Neural cell (in vitro differentiated cells): ENCODE data around the gene AP3B1. TPM values are rescaled to one million over a fixed set of nuclear protein-coding genes. Genes with fewer than 3 reads are reported as not detected.

Experiments used
- H2AFZ ChIP-seq: fragments of 200-600, 300-800 bp; sonication (generic), shearing (Covaris generic); 2 replicates; pipeline ENCODE4 v1.6.0; 2014; ENCODE audit warnings: low read depth, mild to moderate bottlenecking, antibody characterized with exemption, low read length, moderate library complexity
- H3F3A ChIP-seq: fragments of 200-600 bp; shearing (Covaris generic); 2 replicates; pipeline ENCODE4 v1.6.1; 2016; ENCODE audit warnings: mild to moderate bottlenecking, moderate library complexity, mixed read lengths, antibody characterized with exemption, low read length; ENCODE audit not compliant: insufficient read depth, poor library complexity, severe bottlenecking
- H3K27ac ChIP-seq: fragments of 200-600, 300-800 bp; sonication (generic), shearing (Covaris generic); 2 replicates; pipeline ENCODE4 v1.5.1; 2014; ENCODE audit warnings: mild to moderate bottlenecking, low read length, moderate library complexity
- H3K27me3 ChIP-seq: fragments of 300-800, 200-600 bp; sonication (generic), shearing (Covaris generic); 2 replicates; pipeline ENCODE4 v1.6.0; 2014; ENCODE audit warnings: mild to moderate bottlenecking, low read depth, low read length, moderate library complexity; ENCODE audit not compliant: insufficient read depth
- H3K36me3 ChIP-seq: fragments of 300-800, 200-600 bp; sonication (generic), shearing (Covaris generic); 2 replicates; pipeline ENCODE4 v1.5.1; 2014; ENCODE audit warnings: mild to moderate bottlenecking, antibody characterized with exemption, low read length, moderate library complexity; ENCODE audit not compliant: insufficient read depth
- H3K4me2 ChIP-seq: fragments of 300-800, 200-600 bp; sonication (generic), shearing (Covaris generic); 2 replicates; pipeline ENCODE4 v1.6.0; 2014; ENCODE audit warnings: mild to moderate bottlenecking, low read length
- H3K4me3 ChIP-seq: fragments of 300-800, 200-600 bp; sonication (generic), shearing (Covaris generic); 2 replicates; pipeline ENCODE4 v1.5.1; 2014; ENCODE audit warnings: mild to moderate bottlenecking, low read length, moderate library complexity
- H3K79me2 ChIP-seq: fragments of 200-600 bp; shearing (Covaris generic); replicated peaks from 2 replicates; pipeline ENCODE4 v1.6.0; 2014; ENCODE audit warnings: mild to moderate bottlenecking, low read length, moderate library complexity; ENCODE audit not compliant: insufficient read depth
- H3K9ac ChIP-seq: fragments of 300-800, 200-600 bp; sonication (generic), shearing (Covaris generic); 2 replicates; pipeline ENCODE4 v1.6.1; 2016; ENCODE audit warnings: mild to moderate bottlenecking, low read length, mixed read lengths
- H3K9me2 ChIP-seq: fragments of 200-600 bp; shearing (Covaris generic); 2 replicates; pipeline ENCODE4 v1.6.1; 2016; ENCODE audit warnings: mild to moderate bottlenecking, low read length, mixed read lengths; ENCODE audit not compliant: insufficient read depth
- H3K9me3 ChIP-seq: fragments of 200-600, 300-800 bp; sonication (generic), shearing (Covaris generic); 2 replicates; pipeline ENCODE4 v1.6.1; 2016; ENCODE audit warnings: mild to moderate bottlenecking, mixed run types, low read length, moderate library complexity, mixed read lengths
- H4K20me1 ChIP-seq: fragments of 200-600 bp; shearing (Covaris generic); 2 replicates; pipeline ENCODE4 v1.6.1; 2016; ENCODE audit warnings: mild to moderate bottlenecking, mixed run types; ENCODE audit not compliant: insufficient read depth
- CTCF ChIP-seq: fragments of 450-650 bp; IDR thresholded peaks from 2 replicates; pipeline ENCODE4 v1.5.1; 2014; ENCODE audit warnings: antibody characterized with exemption, mild to moderate bottlenecking, moderate library complexity; ENCODE audit not compliant: poor library complexity, severe bottlenecking
- EP300 ChIP-seq: fragments of 450-650 bp; conservative IDR thresholded peaks from 2 replicates; pipeline ENCODE4 v1.6.1; 2014; ENCODE audit warnings: antibody characterized with exemption, mild to moderate bottlenecking, moderate library complexity; ENCODE audit not compliant: poor library complexity, severe bottlenecking
- EZH2 ChIP-seq: fragments of 200-600, 300-800 bp; shearing (Covaris generic), sonication (generic); IDR thresholded peaks from 2 replicates; pipeline ENCODE4 v1.6.1; 2014; ENCODE audit warnings: antibody characterized with exemption, low read length, borderline replicate concordance, mild to moderate bottlenecking; ENCODE audit not compliant: insufficient read depth, poor library complexity, severe bottlenecking
- MXI1 ChIP-seq: fragments of 450-650 bp; conservative IDR thresholded peaks from 2 replicates; pipeline ENCODE4 v1.6.1; 2014; ENCODE audit warnings: antibody characterized with exemption, mild to moderate bottlenecking; ENCODE audit not compliant: poor library complexity, severe bottlenecking
- POLR2AphosphoS5 ChIP-seq: IDR thresholded peaks from 2 replicates; pipeline ENCODE4 v1.6.1; 2012
- RAD21 ChIP-seq: fragments of 450-650 bp; conservative IDR thresholded peaks from 2 replicates; pipeline ENCODE4 v1.6.1; 2014; ENCODE audit warnings: antibody characterized with exemption, mild to moderate bottlenecking, moderate library complexity
- REST ChIP-seq: IDR thresholded peaks from 2 replicates; pipeline ENCODE4 v1.6.1; 2012; ENCODE audit warnings: borderline replicate concordance
- SMC3 ChIP-seq: fragments of 450-650 bp; conservative IDR thresholded peaks from 2 replicates; pipeline ENCODE4 v1.6.1; 2014; ENCODE audit warnings: antibody characterized with exemption, mild to moderate bottlenecking, moderate library complexity; ENCODE audit not compliant: poor library complexity
- TAF1 ChIP-seq: IDR thresholded peaks from 2 replicates; pipeline ENCODE4 v1.6.1; 2012; ENCODE audit warnings: low read depth
- polyA plus RNA-seq: library from polyadenylated mRNA; depleted of rRNA; stranded (reverse); fragments of >200 nt; gene quantifications from 2 replicates; pipeline ENCODE4 v1.2.3, GENCODE V29; 2014

Gene AP3B1
- polyA plus RNA-seq, 1 donor from 2014 or later = 8.5 TPM

- H3K79me2 ChIP-seq = no peaks in the 10 kb centered on the region
- no peaks in the 10 kb centered on the region for H3K36me3 ChIP-seq
- H3F3A ChIP-seq = no peaks in the 10 kb centered on the region
- H3K9me3 ChIP-seq = no peaks in the 10 kb centered on the region
- H2AFZ ChIP-seq = no peak overlapping the region
- no peak overlapping the region for H3K4me2 ChIP-seq
- no peaks in the 10 kb centered on the region for H3K27me3 ChIP-seq
- no peak overlapping the region for H3K27ac ChIP-seq
- H3K9me2 ChIP-seq = no peaks in the 10 kb centered on the region
- TF ChIP-seq TAF1 (no peak), CTCF (no peak), EZH2 (no peak), REST (no peak), SMC3 (no peak), RAD21 (no peak), MXI1 (no peak), EP300 (no peak), POLR2AphosphoS5 (no peak)
- H3K9ac ChIP-seq = no peak overlapping the region
- H4K20me1 ChIP-seq = no peaks in the 10 kb centered on the region
- H3K4me3 ChIP-seq = no peak overlapping the region
These were observed 248.5 kb downstream of the AP3B1 start for GRCh38 chr5:78046006-78046405.

GRCh38 chr5:78041805-78042204 lies 252.7 kb downstream of the AP3B1 start:
- no peak overlapping the region for H3K9ac ChIP-seq
- H3K4me3 ChIP-seq = no peak overlapping the region
- no peaks in the 10 kb centered on the region for H4K20me1 ChIP-seq
- no peaks in the 10 kb centered on the region for H3K27me3 ChIP-seq
- TF ChIP-seq EP300 = peak; percentile 44
- TF ChIP-seq POLR2AphosphoS5 = no peak
- no peak for TF ChIP-seq CTCF
- H3K36me3 ChIP-seq = no peaks in the 10 kb centered on the region
- H3K79me2 ChIP-seq = no peaks in the 10 kb centered on the region
- H3K9me2 ChIP-seq = no peaks in the 10 kb centered on the region
- no peak overlapping the region for H3K27ac ChIP-seq
- H2AFZ ChIP-seq = no peak overlapping the region
- H3K9me3 ChIP-seq = no peaks in the 10 kb centered on the region
- no peaks in the 10 kb centered on the region for H3F3A ChIP-seq
- H3K4me2 ChIP-seq = no peak overlapping the region
